GM18498 (cell line): Measurements from ENCODE around the gene SSC4D.

Source experiments
- ATAC-seq: cut with Tn5 transposase; IDR thresholded peaks from one replicate; pipeline ENCODE4 v1.9.1; 2021; ENCODE audit warnings: mild to moderate bottlenecking, moderate library complexity; ENCODE audit not compliant: unreplicated experiment

Gene SSC4D

DNA sequence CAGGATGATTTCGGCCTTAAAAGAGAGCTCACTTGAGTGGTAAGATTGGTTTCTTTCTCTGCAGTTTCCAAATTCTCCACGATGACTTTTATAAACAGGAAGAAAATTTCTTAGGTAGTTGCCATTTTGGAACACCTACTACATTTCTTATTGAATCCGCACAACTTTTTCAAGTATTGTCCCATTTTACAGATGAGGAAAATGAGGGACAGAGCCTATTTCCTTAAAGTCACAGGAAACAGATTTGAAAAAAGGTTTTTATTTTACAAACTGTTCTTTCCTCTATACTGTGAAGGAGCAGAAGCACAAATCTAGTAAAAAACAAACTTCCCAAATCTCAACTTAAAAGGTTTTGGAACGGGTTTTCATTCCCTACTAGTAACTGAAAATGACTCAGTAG lies 53.4 kb downstream of the SSC4D start:
- no peak for ATAC-seq

DNA sequence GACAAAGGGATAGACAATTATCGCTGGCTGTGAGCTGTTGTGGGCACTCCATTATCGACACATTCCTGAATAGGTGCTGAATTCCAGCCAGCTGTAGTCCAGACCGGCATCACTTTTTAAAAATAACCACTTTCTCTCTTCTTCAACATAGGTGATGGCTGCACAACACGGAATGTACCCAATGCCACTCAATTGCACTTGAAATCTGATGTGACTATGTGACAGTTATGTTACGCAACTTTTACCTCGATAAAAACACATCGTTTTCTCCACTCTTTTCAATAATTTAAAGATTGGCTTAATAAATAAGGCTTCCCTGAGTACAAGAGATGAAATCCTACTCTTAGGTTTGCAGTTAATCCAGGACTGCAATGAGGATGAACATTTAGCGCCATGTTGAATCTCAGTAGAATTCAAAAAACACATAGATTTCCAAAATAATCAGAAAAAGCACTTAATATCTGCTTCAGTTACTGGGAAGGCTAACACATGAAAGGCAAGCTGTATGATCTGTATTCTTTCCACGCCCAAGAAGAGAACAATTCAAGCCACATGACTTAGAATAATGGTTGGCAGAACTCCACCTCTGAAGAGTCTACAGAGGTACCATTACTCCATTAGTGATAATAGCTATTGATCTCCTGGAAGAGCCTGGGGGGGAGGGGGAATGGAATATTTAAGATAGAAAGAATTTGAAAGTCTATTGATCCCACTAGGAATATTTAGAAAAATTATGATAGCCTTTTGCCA lies 54.3 kb downstream of the SSC4D start:
- ATAC-seq: no peak

DNA sequence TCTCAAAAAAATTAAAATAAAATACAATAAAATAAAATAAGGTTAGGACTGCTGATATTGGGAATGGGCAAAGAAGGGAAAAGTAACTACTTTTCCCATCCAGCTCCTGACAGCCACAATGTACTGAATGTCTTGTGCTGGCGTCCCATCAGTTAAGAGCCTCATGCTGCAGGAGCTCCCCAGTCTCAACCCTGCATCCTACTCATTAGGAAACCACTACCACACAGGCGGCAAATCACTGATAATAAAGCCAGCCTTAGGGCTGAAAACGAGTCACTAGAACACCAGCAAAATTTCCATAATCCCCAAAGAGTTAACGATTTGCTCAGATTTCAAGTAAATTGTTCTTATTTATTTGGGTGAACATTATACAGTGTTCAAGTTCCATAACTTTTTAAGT lies 55.0 kb downstream of the SSC4D start:
- no peak for ATAC-seq

DNA sequence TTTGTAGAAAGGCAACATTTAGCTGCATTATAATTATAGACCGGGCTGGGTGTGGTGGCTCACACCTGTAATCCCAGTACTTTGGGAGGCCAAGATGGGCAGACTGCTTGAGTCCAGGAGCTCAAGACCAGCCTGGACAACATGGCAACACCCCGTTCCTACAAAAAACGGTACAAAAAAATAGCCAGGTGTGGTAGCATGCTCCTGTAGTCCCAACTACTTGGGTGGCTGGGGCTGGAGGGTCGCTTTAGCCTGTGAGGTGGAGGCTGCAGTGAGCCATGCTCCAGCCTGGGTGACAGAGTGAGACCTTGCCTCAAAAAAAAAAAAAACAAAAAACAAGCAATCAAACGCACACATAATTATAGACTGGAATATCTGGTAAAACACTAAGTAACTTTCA lies 55.8 kb downstream of the SSC4D start:
- ATAC-seq: no peak

DNA sequence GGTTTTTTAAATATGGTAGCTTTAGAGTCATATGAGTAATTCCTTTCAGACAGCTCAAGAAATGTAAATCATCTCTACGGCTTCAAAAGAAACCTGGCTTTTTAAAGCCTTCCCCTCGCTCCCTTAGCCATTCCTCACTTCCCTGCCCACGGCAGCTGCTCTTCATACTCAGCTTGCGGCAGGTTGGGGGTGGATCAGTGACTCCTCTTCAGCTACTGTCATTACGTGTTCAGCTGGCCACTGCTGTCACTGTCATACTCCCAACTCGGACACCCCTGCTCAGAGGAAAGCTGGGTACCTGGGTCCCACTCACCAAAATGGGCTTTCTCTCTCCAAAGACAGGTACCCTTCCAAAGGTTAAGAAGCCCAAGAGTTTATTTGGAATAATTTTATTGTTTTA lies 57.3 kb downstream of the SSC4D start:
- no peak for ATAC-seq

- no peak for ATAC-seq
Measured at GRCh38 chr7:76351372-76351771, 58.1 kb downstream of the SSC4D start.

DNA sequence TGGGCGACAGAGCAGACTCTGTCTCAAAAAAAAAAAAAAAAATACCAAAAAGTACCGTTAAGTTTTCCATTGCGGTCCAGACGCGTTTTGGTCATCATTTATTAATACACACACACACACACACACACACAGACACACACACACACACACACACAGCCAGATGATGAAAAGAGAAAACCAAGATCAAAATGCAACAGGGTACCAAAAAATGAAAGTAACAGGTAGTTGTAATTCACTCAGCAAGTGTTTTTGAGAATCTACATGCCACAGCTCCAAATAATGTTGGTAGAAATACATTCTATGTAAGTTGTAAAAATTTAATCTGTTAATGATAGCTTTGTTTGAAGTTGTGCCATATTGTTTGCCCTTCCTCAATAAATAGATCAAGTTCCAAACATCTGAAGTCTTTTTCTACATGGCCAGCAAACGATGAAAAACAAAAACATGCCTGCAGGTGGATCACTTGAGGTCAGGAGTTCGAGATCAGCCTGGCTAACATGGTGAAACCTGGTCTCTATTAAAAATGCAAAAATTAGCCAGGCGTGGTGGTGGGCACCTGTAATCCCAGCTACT lies 60.1 kb downstream of the SSC4D start:
- no peak for ATAC-seq

DNA sequence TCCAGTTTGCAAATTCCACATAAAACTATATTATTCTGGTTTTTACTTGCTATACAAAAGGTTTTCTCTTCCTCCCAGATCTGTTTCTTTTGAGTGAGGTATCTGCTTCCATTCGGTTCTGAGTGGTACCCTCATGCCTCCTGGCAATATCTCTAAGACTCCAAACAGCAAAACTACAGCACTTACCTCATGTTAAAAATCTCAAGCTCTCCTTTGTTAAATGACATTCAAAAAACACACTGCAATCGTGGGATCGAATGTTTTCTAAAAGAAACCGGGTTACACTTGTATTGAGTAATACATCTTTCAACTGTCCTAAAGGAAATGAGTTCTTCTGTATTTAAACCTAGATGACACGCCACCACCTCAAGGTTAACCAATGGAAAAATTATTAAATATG lies 61.8 kb downstream of the SSC4D start:
- ATAC-seq: no peak

DNA sequence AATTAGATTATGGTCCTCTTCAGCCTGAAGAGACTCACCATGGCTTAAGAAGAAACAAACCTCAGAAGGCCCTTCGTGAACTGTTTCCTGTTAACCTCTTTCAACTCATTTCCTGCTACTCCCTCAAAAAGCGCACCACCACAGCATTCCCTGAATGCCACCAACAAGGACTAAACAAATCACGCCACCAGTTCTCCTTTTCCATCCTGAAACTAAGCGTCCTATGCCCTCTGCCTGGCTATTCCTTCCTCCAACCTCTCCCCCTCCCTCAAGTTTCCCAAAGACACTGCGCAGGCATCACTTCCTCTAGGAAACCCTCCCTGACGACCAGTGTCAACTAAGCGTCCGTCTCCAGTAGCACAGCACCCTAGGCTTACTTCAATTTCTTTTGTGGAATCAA lies 62.7 kb downstream of the SSC4D start:
- ATAC-seq: no peak

- no peak for ATAC-seq
Measured at GRCh38 chr7:76346097-76346496, 63.4 kb downstream of the SSC4D start.

DNA sequence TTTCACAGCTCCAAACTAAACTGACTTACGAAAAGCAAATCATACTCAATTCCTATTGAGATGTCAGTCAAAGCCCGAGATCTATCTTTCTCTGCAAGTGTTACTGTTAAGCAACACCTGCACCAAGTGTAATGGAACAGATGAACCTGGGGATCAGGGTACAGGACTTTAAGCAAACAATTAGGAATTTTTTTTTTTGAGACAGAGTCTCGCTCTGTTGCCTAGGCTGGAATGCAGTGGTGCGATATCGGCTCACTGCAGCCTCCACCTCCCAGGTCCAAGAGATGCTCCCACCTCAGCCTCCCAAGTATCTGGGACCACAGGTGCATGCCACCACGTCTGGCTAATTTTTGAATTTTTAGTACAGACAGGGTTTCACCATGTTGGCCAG lies 65.6 kb downstream of the SSC4D start:
- no peak for ATAC-seq

DNA sequence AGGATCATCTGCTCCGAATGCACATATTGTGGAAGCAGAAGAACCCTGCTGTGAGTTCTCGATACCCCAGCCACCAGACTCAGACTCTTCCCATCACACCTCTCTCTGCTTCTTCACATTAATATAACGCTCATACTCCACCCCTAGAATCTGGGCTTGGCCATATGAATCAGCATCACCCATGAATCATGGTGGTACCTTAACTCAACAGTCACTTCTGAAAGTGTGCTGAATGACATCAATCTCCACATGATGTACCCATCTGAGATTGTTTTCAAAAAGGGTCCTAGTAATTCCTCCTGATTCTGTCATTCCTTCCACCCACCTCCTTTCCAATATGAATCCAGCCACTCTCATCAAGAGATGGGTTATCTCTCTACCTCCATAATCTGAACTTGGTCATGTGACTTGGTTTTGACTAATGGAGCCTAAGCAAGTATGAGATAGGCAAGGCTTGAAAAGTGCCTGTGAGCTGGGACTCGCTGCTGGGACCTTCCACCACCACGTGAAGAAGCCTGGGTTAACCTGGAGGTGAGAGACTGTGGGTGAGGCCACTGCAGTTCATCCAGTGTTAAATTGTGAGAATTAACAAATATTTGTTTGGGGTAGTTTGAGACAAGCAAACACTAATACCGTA lies 66.1 kb downstream of the SSC4D start:
- ATAC-seq: no peak

GRCh38 chr7:76342222-76342621 lies 67.3 kb downstream of the SSC4D start:
- ATAC-seq: no peak

DNA sequence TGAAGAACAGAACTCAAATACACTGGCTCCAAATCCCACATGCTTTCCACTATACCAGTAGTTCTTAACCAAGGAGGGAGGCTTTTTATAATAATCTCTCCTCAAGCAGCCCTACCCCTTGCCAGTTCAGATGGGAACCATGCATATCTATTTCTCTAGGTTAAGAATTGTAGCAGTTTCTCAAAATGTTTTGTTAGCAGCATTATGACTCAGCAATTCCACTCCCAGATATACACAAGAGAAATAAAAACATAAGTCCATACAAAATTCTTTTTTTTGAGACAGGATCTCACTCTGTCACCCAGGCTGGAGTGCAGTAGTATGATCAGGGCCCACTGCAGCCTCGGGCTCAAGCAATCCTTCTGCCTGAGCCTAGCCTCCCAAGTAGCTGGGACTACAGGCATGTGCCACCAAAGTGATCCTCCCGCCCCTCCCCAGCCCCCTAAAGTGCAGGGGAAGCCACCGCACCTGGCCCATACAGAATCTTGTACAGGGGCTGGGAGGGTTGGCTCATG lies 68.8 kb downstream of the SSC4D start:
- ATAC-seq: no peak
